ENCODE data around the gene PAK5.

PAK5 gene

GRCh38 chr20:9575836-9576235 lies 263.0 kb downstream of the PAK5 start:
- no peak for DNase-seq (ENCODE audit: low read depth)

DNA sequence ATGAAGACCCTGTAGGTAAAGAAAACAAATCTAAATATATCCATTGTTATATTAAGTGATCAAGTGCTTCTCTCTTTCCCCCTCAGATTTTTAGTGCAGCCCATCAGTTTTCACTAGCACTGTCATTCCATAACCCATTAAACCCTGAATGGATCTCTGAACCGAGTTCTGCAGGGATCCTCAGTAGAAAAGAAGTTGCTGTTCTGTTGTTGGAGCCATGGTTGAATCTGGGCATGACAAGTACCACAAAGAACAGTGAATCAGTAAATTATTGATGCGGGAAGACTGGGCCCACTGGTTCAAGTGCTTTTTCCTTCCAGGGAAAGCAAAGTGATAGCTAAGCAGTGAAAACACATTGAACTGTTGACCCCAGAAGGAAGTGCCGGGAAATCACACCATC lies 264.1 kb downstream of the PAK5 start:
- no peak for DNase-seq (ENCODE audit: low read depth)

GRCh38 chr20:9574181-9574580 lies 264.7 kb downstream of the PAK5 start:
- DNase-seq (ENCODE audit: low read depth), result no peak

GRCh38 chr20:9573335-9574151 lies 265.3 kb downstream of the PAK5 start:
- no peak for DNase-seq (ENCODE audit: low read depth)

DNA sequence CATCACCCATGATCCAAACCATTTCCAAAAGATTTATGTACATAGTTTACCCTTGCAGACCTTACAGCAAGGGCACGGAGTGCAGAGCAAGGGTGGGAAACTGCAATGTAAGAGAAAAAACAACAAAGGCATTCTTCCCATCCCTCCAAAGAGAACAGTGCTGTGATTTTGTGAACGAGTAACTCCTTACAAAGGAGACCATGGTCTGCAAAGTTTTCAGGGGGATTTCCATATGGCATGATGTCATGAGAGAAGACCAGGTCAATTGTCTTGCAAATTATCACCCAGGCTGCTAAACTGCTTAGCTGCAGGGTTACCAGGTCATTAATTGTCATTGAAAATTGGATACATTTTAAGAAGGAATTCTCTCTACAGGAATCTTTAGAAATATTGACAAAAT lies 266.2 kb downstream of the PAK5 start:
- no peak for DNase-seq (ENCODE audit: low read depth)

DNA sequence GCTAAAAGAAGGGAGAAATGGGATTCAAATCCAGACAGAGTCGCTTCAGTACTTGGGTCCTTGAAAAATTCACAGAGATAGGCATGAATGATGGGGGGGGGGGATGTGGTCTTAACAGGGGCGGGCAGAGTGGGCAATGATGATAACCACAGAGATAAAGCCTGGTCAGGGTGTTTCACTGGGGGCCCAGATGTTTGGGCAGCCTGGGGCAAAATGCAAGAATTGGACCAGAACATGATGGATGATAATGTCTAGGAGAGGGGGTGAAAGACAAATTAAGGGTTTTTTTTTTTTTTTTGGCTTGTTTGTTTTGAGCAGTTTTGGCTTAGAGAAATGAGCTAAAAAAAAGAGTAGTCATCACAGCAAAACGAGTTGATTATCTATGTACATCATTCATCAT lies 267.1 kb downstream of the PAK5 start:
- DNase-seq (ENCODE audit: low read depth), result no peak

DNA sequence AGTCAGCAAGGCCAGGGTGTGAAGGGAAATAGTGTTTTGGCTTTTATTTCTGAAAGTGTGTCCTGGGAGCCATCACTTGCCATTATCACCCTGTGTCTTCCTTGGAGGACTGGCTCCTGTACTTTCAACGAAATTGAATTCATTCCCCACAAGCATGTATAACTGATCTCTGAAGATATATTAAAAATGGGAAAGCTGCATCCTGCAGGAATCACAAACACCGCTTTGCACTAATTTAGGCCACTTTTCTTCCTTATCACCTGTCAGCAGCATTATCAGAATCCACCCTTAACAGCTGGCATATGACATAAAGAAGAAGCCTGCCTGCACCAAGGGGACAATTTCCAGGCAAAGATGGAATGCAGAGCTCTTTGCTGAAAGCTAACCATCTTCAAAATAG lies 268.3 kb downstream of the PAK5 start:
- no peak for DNase-seq (ENCODE audit: low read depth)

GRCh38 chr20:9566977-9567376 lies 271.9 kb downstream of the PAK5 start:
- DNase-seq (ENCODE audit: low read depth), result no peak

DNA sequence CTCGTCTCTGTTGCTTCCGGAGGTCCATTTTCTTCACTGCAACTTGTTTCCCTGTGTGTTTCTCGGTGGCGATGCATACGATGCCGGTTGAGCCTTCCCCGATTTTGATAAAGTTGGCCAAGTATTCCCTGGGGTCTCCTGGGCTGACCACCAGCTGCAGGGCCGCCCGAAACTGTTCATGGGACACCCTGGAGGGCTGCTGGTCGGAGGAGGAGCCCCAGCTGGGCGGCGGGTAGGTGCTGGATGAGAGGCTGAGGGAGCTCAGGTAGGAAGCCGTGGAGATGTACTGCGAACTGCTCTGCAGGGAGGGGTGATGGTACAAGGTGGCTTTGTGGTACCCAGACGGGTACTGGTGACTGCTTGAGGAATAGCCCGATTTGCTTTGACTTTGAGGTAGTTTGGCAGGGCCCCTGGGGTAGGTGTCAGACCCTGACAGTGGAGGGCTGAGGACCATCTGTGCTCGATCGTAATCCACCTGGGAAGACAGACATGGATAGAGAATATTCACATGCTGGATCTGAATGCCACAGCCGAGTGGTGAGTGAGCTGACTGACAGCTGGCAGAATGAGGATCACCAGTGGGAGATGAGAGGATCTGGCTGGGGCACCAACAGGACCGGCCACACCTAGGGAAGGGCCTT lies 272.8 kb downstream of the PAK5 start:
- no peak for DNase-seq (ENCODE audit: low read depth)

DNA sequence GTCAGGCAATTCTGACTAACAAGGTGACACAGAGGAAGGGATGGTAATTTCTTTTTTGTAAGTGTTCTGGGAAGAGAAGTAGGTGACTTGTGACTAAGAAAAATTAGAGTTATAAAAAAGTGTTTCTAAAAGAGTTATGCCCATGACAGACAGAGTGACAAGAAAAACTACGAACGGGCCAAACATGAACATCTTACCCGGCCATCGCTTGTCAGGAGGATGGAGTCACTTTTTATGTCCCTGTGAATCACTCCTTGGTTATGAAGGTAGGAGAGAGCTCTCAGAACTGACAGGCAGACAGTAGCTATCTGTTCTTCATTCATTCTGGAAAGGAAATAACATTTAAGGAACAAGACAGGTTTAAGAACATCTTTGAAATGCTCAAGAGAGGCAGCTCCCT lies 281.5 kb downstream of the PAK5 start:
- DNase-seq (ENCODE audit: low read depth), result no peak

DNA sequence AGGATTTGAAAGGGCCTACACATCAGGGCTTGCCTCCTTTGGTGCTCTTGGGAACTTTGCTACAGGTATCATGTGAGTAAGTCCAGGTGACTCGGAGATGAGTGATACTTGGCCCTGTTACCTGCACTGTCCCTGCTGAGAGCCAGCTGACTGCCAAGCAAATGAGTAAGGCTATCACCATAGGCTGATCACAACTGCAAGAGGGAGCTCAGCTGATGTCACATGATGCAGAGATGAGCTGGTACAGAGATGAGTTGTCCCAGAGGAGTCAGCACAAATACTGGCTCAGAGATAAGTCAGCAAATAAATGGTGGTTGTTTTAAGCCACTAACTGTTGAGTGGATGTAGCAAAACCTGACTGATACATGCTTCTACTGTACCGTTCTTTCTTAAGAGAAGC lies 283.1 kb downstream of the PAK5 start:
- DNase-seq (ENCODE audit: low read depth), result peak; percentile 4

- no peak for DNase-seq (ENCODE audit: low read depth)
These were observed 286.9 kb downstream of the PAK5 start for GRCh38 chr20:9551808-9552550.

- DNase-seq (ENCODE audit: low read depth), result no peak
These were observed 288.0 kb downstream of the PAK5 start for GRCh38 chr20:9550871-9551270.

- no peak for DNase-seq (ENCODE audit: low read depth)
These were observed 288.6 kb downstream of the PAK5 start for GRCh38 chr20:9550283-9550682.

DNA sequence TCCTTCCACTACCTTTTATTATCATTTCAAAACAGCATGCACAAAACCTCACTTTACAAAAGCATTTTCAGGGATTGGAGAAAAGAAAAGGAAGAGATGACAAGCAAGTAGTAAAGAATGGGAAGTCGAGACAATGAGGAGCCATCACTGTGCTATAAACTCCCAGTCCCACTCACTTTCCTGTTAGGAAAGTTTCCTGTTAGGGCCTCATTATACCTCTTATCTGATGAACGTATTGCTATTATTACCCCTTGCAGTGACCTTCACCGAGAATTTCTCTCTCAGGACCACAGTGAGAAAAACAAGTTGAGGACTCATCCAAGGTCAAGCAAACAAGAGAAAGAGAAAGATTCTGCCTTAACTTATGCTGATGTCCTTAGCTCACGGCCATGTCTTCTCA lies 295.7 kb downstream of the PAK5 start:
- no peak for DNase-seq (ENCODE audit: low read depth)

- no peak for DNase-seq (ENCODE audit: low read depth)
These were observed 303.4 kb downstream of the PAK5 start for GRCh38 chr20:9535449-9535848.

DNA sequence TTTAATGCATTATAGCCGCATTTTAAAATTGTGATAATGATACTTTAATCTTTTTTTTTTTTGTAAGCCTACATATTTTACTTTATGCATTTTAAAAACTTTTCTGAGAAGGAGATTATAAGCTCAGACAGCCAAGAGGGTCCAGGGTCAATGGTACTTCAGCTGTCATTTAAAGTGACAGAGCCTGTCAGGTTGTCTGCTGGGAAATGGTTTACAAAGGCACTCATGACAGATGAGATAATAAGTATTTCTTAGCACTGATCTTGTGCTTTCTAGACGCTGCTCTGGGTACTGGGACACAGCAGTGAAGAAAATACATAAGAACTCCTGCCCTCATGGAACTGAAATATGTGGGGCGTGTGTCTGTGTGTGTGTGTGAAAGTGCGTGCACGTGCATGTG lies 304.9 kb downstream of the PAK5 start:
- no peak for DNase-seq (ENCODE audit: low read depth)

- DNase-seq (ENCODE audit: low read depth), result no peak
These were observed 306.6 kb downstream of the PAK5 start for GRCh38 chr20:9532069-9532838.

DNA sequence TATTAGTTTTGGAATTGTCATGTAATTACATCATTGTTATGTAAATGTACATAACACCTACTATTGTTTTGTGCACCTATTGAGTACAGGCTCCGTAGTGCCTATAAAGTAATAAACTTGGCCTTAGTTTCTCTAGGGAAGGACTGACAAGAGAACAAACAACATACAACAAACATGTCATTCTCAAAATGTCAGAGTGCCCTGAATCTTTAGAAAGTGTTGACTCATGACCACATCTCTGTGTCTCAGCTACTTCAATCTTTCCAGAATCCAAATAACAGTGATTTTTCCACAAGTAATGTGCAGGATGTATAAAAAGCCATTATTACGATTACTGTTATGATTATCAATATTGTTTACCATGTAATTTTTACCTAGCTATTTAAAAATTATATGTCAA lies 307.3 kb downstream of the PAK5 start:
- DNase-seq (ENCODE audit: low read depth), result no peak

DNA sequence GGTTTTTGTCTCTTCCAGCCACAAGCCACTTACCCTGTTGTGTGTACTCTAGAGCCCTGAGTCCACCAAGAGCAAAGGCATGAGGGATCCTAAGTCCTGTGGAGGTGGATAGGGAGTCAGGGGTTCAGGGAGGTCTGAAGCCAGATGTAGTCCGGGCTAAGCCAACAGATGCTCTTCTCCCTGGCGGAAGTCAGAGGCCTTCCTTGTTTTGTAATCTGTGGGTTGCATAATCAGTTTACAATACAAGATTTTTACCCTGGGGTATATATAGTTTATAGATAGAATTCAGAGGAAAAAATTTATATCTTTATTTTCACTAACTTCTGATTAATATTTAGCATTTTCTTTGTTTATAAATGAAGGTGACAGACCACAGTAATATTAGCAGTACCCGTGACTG lies 315.2 kb downstream of the PAK5 start:
- DNase-seq (ENCODE audit: low read depth), result no peak

DNA sequence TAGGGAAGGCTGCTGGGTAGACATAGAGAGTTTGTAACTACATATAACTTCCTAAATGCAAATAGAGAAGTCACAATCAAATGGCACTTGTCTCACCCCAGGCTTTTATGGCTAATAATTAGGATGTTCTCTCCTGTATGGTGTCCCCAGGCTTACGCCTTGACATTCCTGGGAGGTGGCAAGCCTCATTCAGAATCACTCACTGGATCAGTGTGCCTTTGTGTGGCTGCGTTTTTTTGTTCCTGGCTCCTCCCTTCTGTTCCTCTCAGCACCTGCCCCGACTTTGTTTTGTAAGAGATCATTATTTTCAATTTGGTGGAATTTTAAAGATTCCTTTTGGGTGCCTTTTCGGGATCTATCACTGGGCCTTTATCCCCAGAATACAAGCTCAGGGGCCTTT lies 318.8 kb downstream of the PAK5 start:
- no peak for DNase-seq (ENCODE audit: low read depth)

- no peak for DNase-seq (ENCODE audit: low read depth)
These were observed 320.2 kb downstream of the PAK5 start for GRCh38 chr20:9518576-9519175.

All from HS-5 (cell line).